ENCODE results near the gene ZNF90.
A peak's percentile ranks its signal among the peaks of the same experiment; 100 is the strongest.
"Not testable (repeated sequence)": the region's sequence is repeated elsewhere in the genome, so short reads cannot be mapped to it uniquely, and the experiment has no call there.

The ZNF90 gene

GRCh38 chr19:20077791-20078463 lies at the start of gene ZNF90:
TSS of gene ZNF90 (plus strand) at chr19:20078000. CDS start at chr19:20078133, 133 bp downstream.
- peak; percentile 22 to 97 (median 84) for DNase-seq

- DNase-seq, result peak in 11 of 56 donors; percentile 1 to 35 (median 6)
These were observed 49.2 kb upstream of the ZNF90 start for GRCh38 chr19:20028611-20029010.

- DNase-seq, result no peak
These were observed 41.9 kb upstream of the ZNF90 start for GRCh38 chr19:20035935-20036334.

GRCh38 chr19:20038358-20039202 lies 39.2 kb upstream of the ZNF90 start:
- DNase-seq, result no peak

DNA sequence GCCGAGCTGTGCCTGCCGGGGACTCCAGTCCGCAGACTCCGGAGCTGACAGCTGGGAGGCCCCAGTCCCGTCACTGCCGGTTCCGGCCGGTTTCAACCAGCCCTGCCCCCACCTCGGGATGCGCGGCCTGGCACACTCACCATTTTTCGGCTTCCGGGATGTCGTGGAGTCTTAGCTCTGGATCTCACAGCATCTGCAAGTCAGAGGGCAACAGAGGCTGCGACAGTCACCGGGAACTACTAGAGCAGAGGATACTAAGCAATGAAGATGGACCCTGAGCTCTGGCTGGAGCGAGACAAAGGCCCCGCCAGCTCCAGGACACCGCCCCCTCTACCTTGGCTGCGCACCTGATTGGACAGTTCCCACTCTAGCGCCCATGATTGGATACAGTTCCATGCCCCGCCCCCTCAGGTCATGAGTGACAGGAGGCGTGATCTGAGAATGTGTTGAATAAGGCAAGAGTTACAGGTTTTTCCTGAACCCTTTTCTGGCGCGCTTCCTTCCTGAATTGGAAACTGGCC lies 38.5 kb upstream of the ZNF90 start, which contains the start of gene ZNF682:
TSS of gene ZNF682 (minus strand) at position 303 of the 521 bp plus-strand sequence. CDS start at position 143, 160 bp downstream.
- DNase-seq, result peak; percentile 59 to 97 (median 90)

DNA sequence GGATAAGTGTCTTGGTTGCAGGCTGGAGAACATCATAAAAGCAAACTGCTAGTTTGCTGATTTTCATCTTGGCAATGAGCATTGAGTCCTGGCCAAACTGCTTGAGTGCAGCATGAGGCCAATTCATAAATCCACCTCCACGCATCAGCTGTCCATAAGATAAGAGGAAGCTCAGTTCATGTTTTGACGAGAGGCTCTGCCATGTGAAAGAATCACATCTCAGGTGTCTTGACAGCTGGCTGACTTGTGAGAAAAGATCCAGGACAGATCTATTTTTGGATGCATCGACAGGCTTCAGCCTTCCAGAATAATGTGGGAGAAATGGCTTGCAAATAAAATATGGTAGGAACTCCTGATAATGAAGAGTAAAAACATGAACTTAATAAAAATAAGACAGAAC lies 33.1 kb upstream of the ZNF90 start:
- DNase-seq, result peak in 1 of 56 donors; percentile 2

DNA sequence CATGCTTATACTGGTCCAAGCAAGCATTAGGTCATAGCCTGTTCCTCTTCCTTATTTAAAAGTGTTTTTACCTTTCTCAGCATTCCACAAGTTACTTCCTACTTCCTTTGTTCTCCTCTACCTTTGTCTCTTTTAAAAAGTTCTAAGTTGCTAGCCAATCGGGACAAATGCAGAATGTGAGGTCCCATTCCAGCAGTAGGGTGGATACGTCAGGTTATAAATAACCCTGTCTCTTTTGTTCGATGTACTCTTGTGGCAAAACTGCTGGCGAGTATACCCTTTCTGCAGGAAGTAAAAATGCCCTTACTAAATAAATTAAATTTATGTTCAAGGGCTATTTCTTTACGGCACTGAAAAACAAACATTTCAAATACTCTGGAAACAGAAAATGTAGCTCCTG lies 32.1 kb upstream of the ZNF90 start:
- DNase-seq, result not testable (repeated sequence)

DNA sequence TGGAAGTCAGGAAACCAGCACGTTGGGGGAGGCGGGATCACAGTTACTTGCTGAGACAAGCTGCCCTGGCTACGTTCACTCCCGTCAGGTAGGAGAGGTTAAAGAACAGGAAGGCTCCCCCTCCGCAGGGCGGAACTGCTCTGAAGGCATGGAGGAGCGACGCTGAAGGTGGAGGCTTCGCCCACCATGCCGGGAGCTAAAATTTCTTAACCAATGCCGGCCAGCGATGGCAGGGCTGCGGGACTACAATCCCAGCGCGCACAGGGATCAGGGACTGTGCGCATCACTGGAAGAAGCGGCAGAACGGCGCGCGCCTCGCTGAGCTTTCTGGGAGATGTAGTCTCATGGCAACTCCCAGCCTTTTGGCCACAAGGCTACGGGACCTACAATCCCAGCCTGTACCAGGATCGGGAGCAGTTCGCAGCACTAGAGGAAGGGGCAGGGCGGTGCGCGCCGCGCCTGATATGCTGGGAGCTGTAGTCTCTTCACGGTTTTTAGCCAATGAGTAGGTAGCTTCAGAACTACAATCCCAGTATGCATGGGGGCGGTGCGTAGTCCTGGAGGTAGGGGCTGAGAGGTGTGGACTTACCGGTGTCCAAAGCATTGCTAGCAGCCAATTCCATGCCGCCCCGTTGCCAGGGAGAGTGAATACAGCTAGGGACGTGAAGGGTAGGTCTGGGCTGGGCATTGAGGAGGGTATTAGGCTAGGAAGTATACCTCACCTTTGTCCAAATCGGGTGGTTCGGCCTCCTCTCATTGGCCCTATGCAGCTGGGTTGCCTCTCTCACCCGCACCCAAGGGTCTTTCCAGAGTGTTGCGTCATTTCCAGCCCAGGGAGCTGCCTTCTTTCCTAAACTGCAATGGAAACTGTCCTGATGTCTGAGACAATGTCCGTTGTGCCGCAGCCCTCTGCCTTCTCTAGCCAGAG lies 25.7 kb upstream of the ZNF90 start:
- DNase-seq, result peak; percentile 53 to 100 (median 97)

DNA sequence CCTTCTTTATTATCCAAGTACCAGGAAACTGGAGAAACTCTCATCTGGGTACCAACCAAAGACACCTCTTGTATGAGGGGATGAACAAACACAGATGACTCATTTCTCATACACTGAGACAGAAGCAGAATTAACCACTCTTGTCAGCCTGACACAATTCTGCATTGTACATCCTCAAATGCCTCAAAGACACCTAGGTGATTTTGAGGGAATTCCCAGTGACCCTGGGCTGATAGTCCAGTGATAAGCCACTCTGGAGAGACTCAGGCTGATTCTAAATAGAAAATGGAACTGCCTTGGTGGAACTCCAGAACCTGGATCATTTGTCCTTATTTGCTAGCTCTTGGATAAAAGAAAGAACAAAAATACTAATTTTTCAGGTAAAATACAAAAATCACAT lies 19.1 kb upstream of the ZNF90 start:
- DNase-seq, result not testable (repeated sequence)

DNA sequence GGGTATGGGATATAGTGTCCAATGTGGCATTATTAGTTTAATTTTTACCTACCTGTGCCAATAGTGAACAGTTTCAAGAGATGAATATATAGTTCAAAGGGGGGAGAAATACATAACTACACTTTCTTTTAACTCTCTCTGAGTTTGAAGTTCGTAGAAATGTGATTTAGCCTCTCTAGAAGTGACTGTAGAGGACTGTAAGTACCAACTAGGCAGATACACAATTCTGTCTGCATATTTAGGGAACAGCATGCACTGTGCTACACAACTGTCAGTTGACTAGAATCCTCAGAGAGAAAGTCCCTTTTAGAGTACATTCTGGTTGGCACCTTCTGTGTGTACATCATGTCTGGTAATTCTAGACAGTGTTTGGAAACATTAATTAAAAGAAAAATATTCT lies 17.5 kb upstream of the ZNF90 start:
- DNase-seq, result no peak

- no peak for DNase-seq
These were observed 10.9 kb upstream of the ZNF90 start for GRCh38 chr19:20066861-20067260.

DNA sequence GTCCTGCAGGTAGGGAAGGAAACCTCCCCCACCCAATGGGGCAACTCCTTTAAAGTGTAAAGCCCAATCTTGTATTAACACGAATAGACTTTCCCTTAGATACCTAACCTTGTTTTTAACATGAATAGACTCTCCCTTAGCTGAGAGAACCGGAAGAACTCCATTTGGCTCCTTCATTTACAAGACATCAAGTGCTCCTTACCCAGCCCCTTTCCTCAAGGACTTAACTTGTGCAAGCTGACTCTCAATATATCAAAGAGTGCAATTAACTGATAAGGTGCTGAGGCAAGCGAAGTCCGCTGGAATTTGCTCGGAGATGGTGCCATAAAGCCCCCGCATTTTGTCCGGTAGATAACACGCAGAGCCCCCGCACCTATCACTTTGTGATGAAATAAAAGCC lies 9.9 kb upstream of the ZNF90 start:
- DNase-seq, result no peak

DNA sequence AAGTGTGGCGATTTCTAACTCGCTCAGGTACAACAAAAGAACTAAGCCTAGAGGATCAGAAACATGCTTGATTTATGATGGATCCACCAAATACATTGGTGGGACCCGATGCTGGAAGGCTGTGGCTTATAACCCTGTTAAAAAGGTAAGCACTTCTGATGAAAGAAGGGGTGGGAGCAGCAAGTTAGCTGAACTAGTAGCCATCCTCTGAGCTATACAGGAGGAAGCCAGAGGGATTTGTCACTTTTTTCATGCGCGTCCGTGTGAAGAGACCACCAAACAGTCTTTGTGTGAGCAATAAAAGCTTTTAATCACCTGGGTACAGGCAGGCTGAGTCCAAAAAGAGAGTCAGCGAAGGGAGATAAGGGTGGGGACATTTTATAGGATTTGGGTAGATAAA lies 9.2 kb upstream of the ZNF90 start:
- DNase-seq, result not testable (repeated sequence)

- DNase-seq, result no peak
These were observed 7.1 kb upstream of the ZNF90 start for GRCh38 chr19:20070691-20071090.

- DNase-seq, result no peak
These were observed 4.9 kb upstream of the ZNF90 start for GRCh38 chr19:20072936-20073335.

- DNase-seq, result peak in 15 of 56 donors; percentile 0 to 16 (median 5)
These were observed 806 bp downstream of the ZNF90 start for GRCh38 chr19:20078581-20079031.

DNA sequence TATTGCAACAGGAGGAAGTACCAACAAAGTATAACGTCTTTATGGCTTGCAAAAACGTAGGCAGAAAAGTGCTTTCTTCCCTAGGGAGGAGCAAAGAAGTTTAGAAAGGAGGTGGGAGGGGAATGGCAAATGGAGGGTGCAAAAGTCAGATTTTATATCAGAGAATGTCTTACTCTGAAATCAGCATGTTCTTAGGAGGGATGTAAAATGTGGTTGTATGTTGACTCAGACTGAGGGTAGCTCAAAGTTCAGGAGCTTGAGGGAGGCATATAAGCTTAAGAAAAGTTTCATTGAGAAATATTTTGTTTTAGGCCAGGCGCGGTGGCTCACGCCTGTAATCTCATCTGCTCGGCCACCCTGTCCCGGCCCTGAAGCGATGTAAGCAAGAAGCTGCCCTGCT lies 1.7 kb downstream of the ZNF90 start:
- no peak for DNase-seq

GRCh38 chr19:20080656-20081055 lies 2.9 kb downstream of the ZNF90 start:
- DNase-seq, result no peak

- DNase-seq, result not testable (repeated sequence)
These were observed 4.5 kb downstream of the ZNF90 start for GRCh38 chr19:20082232-20082833.

DNA sequence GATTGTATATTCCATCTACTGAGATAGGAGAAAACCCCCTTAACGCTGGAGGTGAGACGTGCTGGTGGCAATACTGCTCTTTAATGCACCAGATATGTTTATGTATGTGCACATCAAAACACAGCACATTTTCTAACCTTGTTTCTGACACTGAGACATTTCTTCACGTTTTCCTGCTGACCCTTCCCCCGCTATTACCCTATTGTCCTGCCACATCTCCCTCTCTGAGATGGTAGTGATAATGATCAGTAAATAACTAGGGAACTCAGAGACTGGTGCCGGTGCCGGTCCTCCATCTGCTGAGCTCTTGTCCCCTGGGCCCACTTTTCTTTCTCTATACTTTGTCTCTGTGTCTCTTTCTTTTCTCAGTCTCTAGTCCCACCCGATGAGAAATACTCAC lies 5.1 kb downstream of the ZNF90 start:
- DNase-seq, result not testable (repeated sequence)

GRCh38 chr19:20102097-20102496 lies 24.3 kb downstream of the ZNF90 start:
- DNase-seq, result no peak

All from amygdala (tissue), 56 donors.